ENCODE data around the gene VAV2.

GRCh38 chr9:134005381-134005780 is 13.3 kb upstream of the VAV2 start:
- TF ChIP-seq CTCF (conservative IDR thresholded peaks at IDR 0.05), result no peak
- no peak for TF ChIP-seq ZFX (IDR thresholded peaks at IDR 0.05)

Data from C4-2B (cell line).